ENCODE measurements around the gene PIGR.

PIGR gene

GRCh38 chr1:206946261-206946660 is at the start of gene PIGR:
TSS of gene PIGR (minus strand) at chr1:206946466. CDS start at chr1:206940531, 5,935 bp downstream.
- in situ Hi-C loops (cut with HindIII; ENCODE audit: low sequenced_read_pairs) = no loop called here

- in situ Hi-C loops (cut with HindIII; ENCODE audit: low sequenced_read_pairs) = no loop called here
Observed at GRCh38 chr1:206992790-206993189, 46.5 kb upstream of the PIGR start.

- in situ Hi-C loops (cut with HindIII; ENCODE audit: low sequenced_read_pairs) = loop anchor here (5.0 kb wide), 1 partner anchor 71 kb away; no protein-coding TSS in a partner anchor
Observed at GRCh38 chr1:206987873-206988272, 41.6 kb upstream of the PIGR start.

- in situ Hi-C loops (cut with HindIII; ENCODE audit: low sequenced_read_pairs) = loop anchor here (5.0 kb wide), 1 partner anchor 70 kb away; no protein-coding TSS in a partner anchor
Observed at GRCh38 chr1:206986885-206987284, 40.6 kb upstream of the PIGR start.

GRCh38 chr1:206986402-206986801 is 40.1 kb upstream of the PIGR start:
- in situ Hi-C loops (cut with HindIII; ENCODE audit: low sequenced_read_pairs) = loop anchor here (5.0 kb wide), 1 partner anchor 69 kb away; no protein-coding TSS in a partner anchor

GRCh38 chr1:206985162-206985749 is 39.0 kb upstream of the PIGR start:
- in situ Hi-C loops (cut with HindIII; ENCODE audit: low sequenced_read_pairs) = loop anchor here (5.0 kb wide), 1 partner anchor 68 kb away; no protein-coding TSS in a partner anchor

GRCh38 chr1:206982216-206982615 is 36.0 kb upstream of the PIGR start:
- in situ Hi-C loops (cut with HindIII; ENCODE audit: low sequenced_read_pairs) = loop anchor here (5.0 kb wide), 1 partner anchor 350 kb away; no protein-coding TSS in a partner anchor

- in situ Hi-C loops (cut with HindIII; ENCODE audit: low sequenced_read_pairs) = loop anchor here (5.0 kb wide), 1 partner anchor 347 kb away; no protein-coding TSS in a partner anchor
Observed at GRCh38 chr1:206979379-206980043, 33.2 kb upstream of the PIGR start.

GRCh38 chr1:206978259-206978658 is 32.0 kb upstream of the PIGR start:
- in situ Hi-C loops (cut with HindIII; ENCODE audit: low sequenced_read_pairs) = no loop called here

- in situ Hi-C loops (cut with HindIII; ENCODE audit: low sequenced_read_pairs) = no loop called here
Observed at GRCh38 chr1:206975306-206975705, 29.0 kb upstream of the PIGR start.

GRCh38 chr1:206974140-206974539 is 27.9 kb upstream of the PIGR start:
- in situ Hi-C loops (cut with HindIII; ENCODE audit: low sequenced_read_pairs) = loop anchor here (5.0 kb wide), 1 partner anchor 48 kb away; no protein-coding TSS in a partner anchor

GRCh38 chr1:206972728-206973127 is 26.5 kb upstream of the PIGR start:
- in situ Hi-C loops (cut with HindIII; ENCODE audit: low sequenced_read_pairs) = loop anchor here (5.0 kb wide), 1 partner anchor 50 kb away; no protein-coding TSS in a partner anchor

- in situ Hi-C loops (cut with HindIII; ENCODE audit: low sequenced_read_pairs) = loop anchor here (5.0 kb wide), 1 partner anchor 51 kb away; no protein-coding TSS in a partner anchor
Observed at GRCh38 chr1:206971029-206971655, 24.9 kb upstream of the PIGR start.

GRCh38 chr1:206970446-206970845 is 24.2 kb upstream of the PIGR start, which contains the start of gene FCAMR:
TSS of gene FCAMR (minus strand) at chr1:206970460. CDS start at chr1:206970125, 335 bp downstream.
- in situ Hi-C loops (cut with HindIII; ENCODE audit: low sequenced_read_pairs) = loop anchor here (5.0 kb wide), 1 partner anchor 52 kb away; no protein-coding TSS in a partner anchor

GRCh38 chr1:206969090-206969489 is 22.8 kb upstream of the PIGR start:
- in situ Hi-C loops (cut with HindIII; ENCODE audit: low sequenced_read_pairs) = no loop called here

- in situ Hi-C loops (cut with HindIII; ENCODE audit: low sequenced_read_pairs) = no loop called here
Observed at GRCh38 chr1:206967096-206967849, 21.0 kb upstream of the PIGR start.

GRCh38 chr1:206965781-206966180 is 19.5 kb upstream of the PIGR start:
- in situ Hi-C loops (cut with HindIII; ENCODE audit: low sequenced_read_pairs) = no loop called here

- in situ Hi-C loops (cut with HindIII; ENCODE audit: low sequenced_read_pairs) = no loop called here
Observed at GRCh38 chr1:206963740-206964139, 17.5 kb upstream of the PIGR start.

- in situ Hi-C loops (cut with HindIII; ENCODE audit: low sequenced_read_pairs) = no loop called here
Observed at GRCh38 chr1:206963119-206963712, 16.9 kb upstream of the PIGR start.

GRCh38 chr1:206962272-206962671 is 16.0 kb upstream of the PIGR start:
- in situ Hi-C loops (cut with HindIII; ENCODE audit: low sequenced_read_pairs) = no loop called here

Data from DLD1 (cell line).